ENCODE results near the gene LRR1.
A peak's percentile ranks its signal among the peaks of the same experiment; 100 is the strongest.

The LRR1 gene

GRCh38 chr14:49598189-49598484 is 603 bp upstream of the LRR1 start:
- H3K4me3 ChIP-seq (ENCODE audit: low read depth, low read length), result peak overlapping the region; percentile 96
- no peak for DNase-seq (ENCODE audit: low read depth, low spot score)
- POLR2A ChIA-PET, result interaction anchor here (0.7 to 2.2 kb wide), 2 partner anchors 12 to 22 kb away, joined by 5 to 19 read pairs; partner anchors contain the start of genes MGAT2, RPL36AL and RPS29
- CTCF ChIA-PET, result interaction anchor here (1.7 kb wide), 1 partner anchor 11 kb away, joined by 10 read pairs; the partner anchor contains the start of gene RPS29
- TF ChIP-seq CTCF (IDR thresholded peaks at IDR 0.05; ENCODE audit: insufficient read depth, low read length, missing control alignments), result no peak

- TF ChIP-seq CTCF (IDR thresholded peaks at IDR 0.05; ENCODE audit: insufficient read depth, low read length, missing control alignments), result no peak
- ChIA-PET CTCF (no interaction called here), POLR2A (no interaction called here)
- no peak for DNase-seq (ENCODE audit: low read depth, low spot score)
- no peak overlapping the region for H3K4me3 ChIP-seq (ENCODE audit: low read depth, low read length)
Observed at GRCh38 chr14:49607583-49607982, 8.8 kb downstream of the LRR1 start.

GRCh38 chr14:49612251-49612650 is 13.5 kb downstream of the LRR1 start:
- CTCF ChIA-PET, result interaction anchor here (1.1 to 1.7 kb wide), 3 partner anchors 8 to 25 kb away, joined by 4 to 6 read pairs (median 5); partner anchors contain the start of genes DNAAF2, MGAT2 and RPL36AL
- no peak for DNase-seq (ENCODE audit: low read depth, low spot score)
- POLR2A ChIA-PET, result interaction anchor here (1.3 kb wide), 1 partner anchor 8 kb away, joined by 5 read pairs; the partner anchor contains the start of genes MGAT2 and RPL36AL
- TF ChIP-seq CTCF (IDR thresholded peaks at IDR 0.05; ENCODE audit: insufficient read depth, low read length, missing control alignments), result no peak
- H3K4me3 ChIP-seq (ENCODE audit: low read depth, low read length), result no peak overlapping the region

GRCh38 chr14:49612671-49613070 is 13.9 kb downstream of the LRR1 start:
- ChIA-PET CTCF (interaction anchor here (1.4 to 1.7 kb wide), 2 partner anchors 8 to 26 kb away, joined by 4 to 6 read pairs; partner anchors contain the start of genes MGAT2 and RPL36AL), POLR2A (interaction anchor here (1.3 kb wide), 1 partner anchor 8 kb away, joined by 5 read pairs; the partner anchor contains the start of genes MGAT2 and RPL36AL)
- DNase-seq (ENCODE audit: low read depth, low spot score), result no peak
- TF ChIP-seq CTCF (IDR thresholded peaks at IDR 0.05; ENCODE audit: insufficient read depth, low read length, missing control alignments), result no peak
- no peak overlapping the region for H3K4me3 ChIP-seq (ENCODE audit: low read depth, low read length)

GRCh38 chr14:49614196-49614595 is 15.5 kb downstream of the LRR1 start:
- ChIA-PET POLR2A (no interaction called here), CTCF (interaction anchor here (0.8 to 1.0 kb wide), 2 partner anchors 27 to 36 kb away, joined by 3 read pairs; no protein-coding TSS in a partner anchor)
- no peak for TF ChIP-seq CTCF (IDR thresholded peaks at IDR 0.05; ENCODE audit: insufficient read depth, low read length, missing control alignments)
- no peak overlapping the region for H3K4me3 ChIP-seq (ENCODE audit: low read depth, low read length)
- no peak for DNase-seq (ENCODE audit: low read depth, low spot score)

GRCh38 chr14:49615776-49616175 is 17.0 kb downstream of the LRR1 start:
- ChIA-PET CTCF (interaction anchor here (1.1 kb wide), 1 partner anchor 13 kb away, joined by 3 read pairs; no protein-coding TSS in a partner anchor), POLR2A (no interaction called here)
- H3K4me3 ChIP-seq (ENCODE audit: low read depth, low read length), result no peak overlapping the region
- no peak for TF ChIP-seq CTCF (IDR thresholded peaks at IDR 0.05; ENCODE audit: insufficient read depth, low read length, missing control alignments)
- DNase-seq (ENCODE audit: low read depth, low spot score), result no peak
